ENCODE data around the gene YWHAQ.

Gene YWHAQ

GRCh38 chr2:9549420-9549819, 81.4 kb downstream of the YWHAQ start:
- DNase-seq: no peak

- no peak for DNase-seq
Measured at GRCh38 chr2:9548506-9548905, 82.3 kb downstream of the YWHAQ start.

- DNase-seq: no peak
Measured at GRCh38 chr2:9547262-9547991, 83.4 kb downstream of the YWHAQ start.

GRCh38 chr2:9545502-9545901, 85.3 kb downstream of the YWHAQ start:
- DNase-seq: no peak

GRCh38 chr2:9543557-9543956, 87.2 kb downstream of the YWHAQ start:
- DNase-seq: no peak

- DNase-seq: no peak
Measured at GRCh38 chr2:9539531-9539930, 91.3 kb downstream of the YWHAQ start.

- no peak for DNase-seq
Measured at GRCh38 chr2:9538000-9538507, 92.7 kb downstream of the YWHAQ start.

GRCh38 chr2:9536504-9536903, 94.3 kb downstream of the YWHAQ start:
- no peak for DNase-seq

GRCh38 chr2:9535177-9535576, 95.6 kb downstream of the YWHAQ start:
- DNase-seq: no peak
